GM21423 (cell line): ENCODE measurements around the gene TMEM11.

Source experiments
- ATAC-seq: cut with Tn5 transposase; IDR thresholded peaks from one replicate; pipeline ENCODE4 v1.9.1; 2021; ENCODE audit warnings: mild to moderate bottlenecking, moderate library complexity; ENCODE audit not compliant: unreplicated experiment

The TMEM11 gene

GRCh38 chr17:21163101-21163500 is 50.9 kb downstream of the TMEM11 start:
- no peak for ATAC-seq

- ATAC-seq: no peak
Observed at GRCh38 chr17:21162394-21162775, 51.6 kb downstream of the TMEM11 start.

- ATAC-seq: no peak
Observed at GRCh38 chr17:21161498-21162393, 52.2 kb downstream of the TMEM11 start.

- no peak for ATAC-seq
Observed at GRCh38 chr17:21160401-21160800, 53.6 kb downstream of the TMEM11 start.

GRCh38 chr17:21157586-21158370 is 56.2 kb downstream of the TMEM11 start:
- ATAC-seq: no peak

GRCh38 chr17:21152731-21153130 is 61.2 kb downstream of the TMEM11 start:
- no peak for ATAC-seq

- no peak for ATAC-seq
Observed at GRCh38 chr17:21149621-21150020, 64.3 kb downstream of the TMEM11 start.
